Progenitor cell of endocrine pancreas (in vitro differentiated cells): ENCODE data around the gene CCDC116. TPM values are rescaled to one million over a fixed set of nuclear protein-coding genes. Genes with fewer than 3 reads are reported as not detected.

Experiments used
- DNase-seq: peaks from one replicate; pipeline ENCODE4 v3.0.0; 2021; ENCODE audit warnings: low spot score; ENCODE audit not compliant: unreplicated experiment
- H3K27ac Mint-ChIP-seq: 2 replicates; pipeline ENCODE4 v1.8.0; 2021; ENCODE audit warnings: mild to moderate bottlenecking, moderate library complexity, mixed read lengths
- H3K27me3 Mint-ChIP-seq: 2 replicates; pipeline ENCODE4 v1.8.0; 2021; ENCODE audit warnings: mixed read lengths
- H3K36me3 Mint-ChIP-seq: 2 replicates; pipeline ENCODE4 v1.8.0; 2022; ENCODE audit warnings: mixed read lengths; ENCODE audit not compliant: insufficient read depth
- H3K4me1 Mint-ChIP-seq: 2 replicates; pipeline ENCODE4 v1.8.0; 2021; ENCODE audit warnings: low read depth, mixed read lengths
- H3K4me3 Mint-ChIP-seq: 2 replicates; pipeline ENCODE4 v1.8.0; 2021; ENCODE audit warnings: low read depth, mild to moderate bottlenecking, moderate library complexity, mixed read lengths
- H3K9me3 Mint-ChIP-seq: 2 replicates; pipeline ENCODE4 v1.8.0; 2021; ENCODE audit warnings: low read depth, mixed read lengths
- long read RNA-seq: library from polyadenylated mRNA; unstranded; transcript quantifications from one replicate; pipeline ENCODE4 v2.0.0, GENCODE V29; 2020
- total RNA-seq: library from RNA; stranded (reverse); gene quantifications from 2 replicates; pipeline ENCODE4 v1.2.1, GENCODE V29; 2021
- TF ChIP-seq, protein P1 (sequence below): fragments of 200-600 bp; sonication (generic); IDR thresholded peaks from one replicate; pipeline ENCODE4 v1.5.0; 2021; ENCODE audit warnings: antibody characterized with exemption, mild to moderate bottlenecking; ENCODE audit not compliant: unreplicated experiment

Gene CCDC116, protein sequence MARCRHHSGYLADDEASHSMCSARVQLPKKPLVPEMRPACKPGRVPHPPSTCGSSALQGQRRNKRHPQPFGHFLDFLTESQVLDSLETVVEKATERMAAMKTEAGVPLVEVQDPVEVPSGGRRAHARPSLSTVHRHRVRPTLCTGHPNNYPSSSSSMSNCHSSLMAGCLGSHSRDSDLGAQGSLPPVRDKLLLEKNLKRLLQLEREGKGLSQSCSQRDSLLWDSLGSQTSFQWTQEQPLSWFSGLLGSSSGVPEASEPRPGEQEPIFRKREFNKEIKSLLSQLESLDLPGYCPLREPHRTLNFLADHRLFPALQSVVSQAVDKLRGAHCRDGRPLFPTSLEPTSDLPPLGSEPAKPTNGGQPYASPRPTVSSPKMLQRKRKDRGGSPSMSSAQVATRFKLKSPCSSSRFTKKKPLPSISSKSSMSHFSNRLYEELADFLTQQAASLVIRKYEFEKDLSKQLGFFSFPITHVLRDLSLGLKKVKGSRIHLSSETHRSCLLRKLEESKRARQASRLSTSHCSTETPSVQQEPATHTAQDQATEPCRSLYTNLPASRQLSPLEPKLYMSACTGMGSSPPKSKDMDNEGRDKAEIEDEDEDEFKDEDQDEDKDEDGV
- 1.3 and 1.4 TPM in 2 replicates for total RNA-seq
- long read RNA-seq, result 0 reads

DNA sequence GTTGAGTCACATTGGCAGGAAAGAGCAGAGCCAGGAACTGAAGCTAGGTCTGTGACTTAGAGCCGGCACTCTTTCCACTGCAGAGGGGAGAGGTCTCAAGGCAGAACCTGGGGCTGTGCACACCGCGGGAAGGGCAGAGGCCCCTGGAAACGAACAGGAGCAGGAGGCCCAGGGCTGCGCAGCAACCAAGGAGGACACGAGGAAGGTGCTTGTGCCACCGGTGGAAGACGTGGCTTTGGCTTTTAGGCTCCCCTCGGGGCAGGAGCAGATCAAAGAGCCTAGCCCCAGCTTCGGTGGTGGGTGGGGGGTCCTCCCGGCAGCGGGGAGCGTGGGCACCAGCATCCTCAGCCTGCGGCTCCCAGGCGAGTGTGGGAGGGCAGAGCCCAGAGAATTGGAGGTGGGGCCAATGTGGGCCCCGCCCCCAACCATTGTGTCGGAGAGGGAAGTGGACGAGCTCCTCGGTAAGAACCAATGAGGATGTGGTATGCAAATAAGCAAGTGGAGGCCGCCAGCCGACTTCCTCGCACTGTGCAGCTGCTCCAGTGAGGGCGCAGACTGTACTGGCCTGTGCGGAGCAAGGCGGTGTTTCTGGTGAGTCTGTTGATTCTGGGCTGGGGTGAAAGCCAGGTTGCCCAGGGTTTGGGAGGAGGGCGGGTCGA, at the start of gene CCDC116:
Gene CCDC116 (plus strand): TSS at position 524 of the 659 bp plus-strand sequence. CDS start 422 bp downstream, outside the sequence.
- no peak within 1 kb of the TSS for H3K4me3 Mint-ChIP-seq
- DNase-seq, result no peak

DNA sequence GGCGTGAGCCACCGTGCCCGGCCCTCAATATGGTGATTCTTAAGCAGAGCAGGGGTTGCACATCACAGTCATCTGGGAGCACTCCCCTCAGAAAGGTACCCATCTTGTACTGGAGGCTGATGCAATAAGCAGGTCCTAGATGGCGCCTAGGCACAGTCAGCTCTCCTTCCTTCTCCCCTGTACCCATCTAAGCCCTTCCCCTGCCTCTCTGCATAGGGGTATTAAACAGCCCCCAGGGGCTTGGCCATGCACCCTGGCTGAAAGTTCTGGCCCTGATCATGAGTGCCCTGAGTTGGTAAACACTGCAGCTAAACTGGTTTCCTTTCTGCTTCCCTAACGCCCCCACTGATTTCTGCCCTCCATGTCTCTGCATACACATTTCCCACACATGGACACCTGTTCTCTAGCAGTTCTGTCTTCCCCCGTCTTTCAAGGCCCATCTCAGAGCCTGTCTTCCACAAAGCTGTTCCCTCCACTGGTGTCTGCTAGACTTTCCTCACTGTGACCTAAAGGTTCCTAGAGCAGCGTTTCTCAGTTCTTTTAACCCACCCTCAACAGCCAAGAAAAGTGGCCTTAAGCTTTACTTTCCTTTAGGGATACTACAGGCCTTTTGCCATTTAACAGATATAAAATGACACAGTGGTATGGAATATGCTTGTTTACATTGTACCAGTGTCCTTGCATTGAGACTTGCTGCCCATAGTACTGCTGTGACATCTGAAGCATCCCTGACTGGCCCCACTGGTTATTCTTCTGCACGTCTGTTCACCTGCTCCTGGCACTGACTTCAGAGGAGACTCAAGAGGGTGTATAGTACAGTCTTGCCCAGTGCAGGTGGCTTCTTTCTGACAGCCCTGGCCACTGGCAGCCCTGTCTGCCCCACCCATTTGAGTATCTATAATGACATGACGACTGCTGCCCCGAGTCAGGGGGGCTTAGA, 49.5 kb upstream of the CCDC116 start:
- H3K4me1 Mint-ChIP-seq, result peaks cover 3% of the 10 kb centered on the region
- TF ChIP-seq, protein P1, sequence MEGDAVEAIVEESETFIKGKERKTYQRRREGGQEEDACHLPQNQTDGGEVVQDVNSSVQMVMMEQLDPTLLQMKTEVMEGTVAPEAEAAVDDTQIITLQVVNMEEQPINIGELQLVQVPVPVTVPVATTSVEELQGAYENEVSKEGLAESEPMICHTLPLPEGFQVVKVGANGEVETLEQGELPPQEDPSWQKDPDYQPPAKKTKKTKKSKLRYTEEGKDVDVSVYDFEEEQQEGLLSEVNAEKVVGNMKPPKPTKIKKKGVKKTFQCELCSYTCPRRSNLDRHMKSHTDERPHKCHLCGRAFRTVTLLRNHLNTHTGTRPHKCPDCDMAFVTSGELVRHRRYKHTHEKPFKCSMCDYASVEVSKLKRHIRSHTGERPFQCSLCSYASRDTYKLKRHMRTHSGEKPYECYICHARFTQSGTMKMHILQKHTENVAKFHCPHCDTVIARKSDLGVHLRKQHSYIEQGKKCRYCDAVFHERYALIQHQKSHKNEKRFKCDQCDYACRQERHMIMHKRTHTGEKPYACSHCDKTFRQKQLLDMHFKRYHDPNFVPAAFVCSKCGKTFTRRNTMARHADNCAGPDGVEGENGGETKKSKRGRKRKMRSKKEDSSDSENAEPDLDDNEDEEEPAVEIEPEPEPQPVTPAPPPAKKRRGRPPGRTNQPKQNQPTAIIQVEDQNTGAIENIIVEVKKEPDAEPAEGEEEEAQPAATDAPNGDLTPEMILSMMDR, result no peak
- DNase-seq, result no peak
- H3K36me3 Mint-ChIP-seq, result peaks cover 6% of the 10 kb centered on the region
- no peaks in the 10 kb centered on the region for H3K27me3 Mint-ChIP-seq
- H3K9me3 Mint-ChIP-seq, result no peaks in the 10 kb centered on the region
- no peak overlapping the region for H3K4me3 Mint-ChIP-seq
- peak overlapping the region; percentile 92 for H3K27ac Mint-ChIP-seq

More for the DNA sequence above, at the start of gene CCDC116:
- Mint-ChIP-seq H3K4me1 (peaks cover 2% of the 10 kb centered on the region), H3K27me3 (no peaks in the 10 kb centered on the region), H3K27ac (no peak within 1 kb of the TSS), H3K9me3 (no peaks in the 10 kb centered on the region), H3K36me3 (peaks cover 7% of the 10 kb centered on the region)
- TF ChIP-seq, protein P1, result no peak

DNA sequence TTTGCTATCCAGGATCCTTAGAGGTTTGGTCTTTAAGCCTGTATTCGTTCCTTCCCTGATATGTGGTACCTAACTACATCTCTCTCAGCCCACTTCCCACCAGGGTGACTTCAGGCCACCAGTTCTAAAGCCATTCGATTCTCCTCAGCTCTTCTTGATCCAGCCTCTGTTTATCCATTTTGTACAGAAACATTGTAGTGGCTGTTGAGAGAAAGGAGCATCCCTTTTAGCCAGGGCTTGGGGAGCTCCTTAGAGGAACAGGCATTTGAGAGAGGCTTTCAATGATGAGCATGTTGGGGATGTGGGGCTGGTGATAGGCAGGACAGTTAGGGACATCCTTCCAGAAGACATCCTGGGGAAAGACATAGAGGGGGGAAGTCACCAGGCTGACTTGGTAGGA, 47.2 kb upstream of the CCDC116 start:
- Mint-ChIP-seq H3K36me3 (peaks cover 6% of the 10 kb centered on the region), H3K9me3 (no peaks in the 10 kb centered on the region), H3K4me3 (no peak overlapping the region), H3K27ac (peak overlapping the region; percentile 57), H3K27me3 (no peaks in the 10 kb centered on the region), H3K4me1 (peaks cover 1% of the 10 kb centered on the region)
- DNase-seq, result no peak
- TF ChIP-seq, protein P1, result no peak

DNA sequence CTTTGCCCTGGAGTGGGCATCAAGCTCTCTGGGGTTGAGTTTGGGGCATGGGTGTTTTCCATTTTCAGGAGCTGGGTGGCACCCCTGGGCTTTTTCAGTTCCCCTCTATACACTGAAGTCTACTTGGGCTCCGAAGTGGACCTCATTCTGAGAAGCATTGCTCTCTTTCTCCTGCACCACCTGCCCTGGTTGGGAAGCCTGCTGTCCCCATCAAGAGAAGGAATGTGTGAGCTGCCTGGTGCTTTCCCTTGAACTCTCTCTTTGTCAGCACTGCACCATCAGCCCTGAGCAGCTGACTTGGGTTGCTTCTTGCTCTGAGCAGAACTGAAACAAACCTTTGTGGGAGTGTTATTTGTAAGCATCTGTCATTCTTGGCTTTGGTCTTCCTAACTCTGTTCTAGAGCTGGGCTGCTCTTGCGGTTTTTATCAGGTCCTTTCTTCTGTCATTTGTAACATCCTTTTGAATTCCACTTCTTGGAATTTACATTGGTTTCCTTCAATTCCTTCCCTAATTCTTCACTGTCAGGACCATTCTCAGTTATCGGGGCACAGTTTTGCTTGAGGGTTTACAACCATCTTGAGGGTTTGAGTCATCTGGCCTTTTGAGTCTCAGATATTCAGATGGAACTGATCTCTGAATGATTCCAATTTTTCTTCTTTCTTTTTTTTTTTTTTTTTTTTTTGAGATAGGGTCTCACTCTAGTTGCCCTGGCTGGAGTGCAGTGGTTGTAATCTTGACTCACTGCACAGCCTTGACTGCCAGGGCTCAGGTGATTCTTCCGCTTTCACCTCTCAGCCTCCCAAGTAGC, 44.6 kb upstream of the CCDC116 start:
- no peak overlapping the region for H3K27ac Mint-ChIP-seq
- H3K27me3 Mint-ChIP-seq, result no peaks in the 10 kb centered on the region
- H3K4me1 Mint-ChIP-seq, result peaks cover 1% of the 10 kb centered on the region
- H3K36me3 Mint-ChIP-seq, result peaks cover 6% of the 10 kb centered on the region
- TF ChIP-seq, protein P1, result no peak
- DNase-seq, result no peak
- H3K9me3 Mint-ChIP-seq, result no peaks in the 10 kb centered on the region
- H3K4me3 Mint-ChIP-seq, result no peak overlapping the region
